Uterus (tissue), 4 donors: ENCODE data around the gene AKAP12. TPM values are rescaled to one million over a fixed set of nuclear protein-coding genes. Genes with fewer than 3 reads are reported as not detected.
"Not testable (repeated sequence)": the region's sequence is repeated elsewhere in the genome, so short reads cannot be mapped to it uniquely, and the experiment has no call there.

Source experiments
- DNase-seq, 2 donors: peaks; one replicate each; pipeline ENCODE4 v3.0.0-alpha.2; 2019 to 2020
- H3K27ac ChIP-seq, 2 donors: fragments of 200-600 bp; sonication (generic); 1 replicate in 1 of 2; 2 replicates in 1 of 2; pipeline ENCODE4 v1.5.1; 2016 to 2018
- H3K27me3 ChIP-seq, 2 donors: fragments of 200-600 bp; sonication (generic); one replicate each; pipeline ENCODE4 v1.5.1; 2018 to 2019; ENCODE audit warnings: control low read depth in 1 of 2
- H3K36me3 ChIP-seq, 2 donors: fragments of 200-600 bp; sonication (generic); one replicate each; pipeline ENCODE4 v1.5.1; 2019; ENCODE audit warnings: control low read depth in 1 of 2
- H3K4me1 ChIP-seq, 2 donors: fragments of 200-600 bp; sonication (generic); one replicate each; pipeline ENCODE4 v1.5.1; 2018 to 2019; ENCODE audit warnings: control low read depth in 1 of 2
- H3K4me3 ChIP-seq, 2 donors: fragments of 200-600 bp; sonication (generic); 1 replicate in 1 of 2; 2 replicates in 1 of 2; pipeline ENCODE4 v1.5.1; 2018 to 2019; ENCODE audit warnings: mild to moderate bottlenecking in 1 of 2
- H3K9me3 ChIP-seq, 2 donors: fragments of 200-600 bp; sonication (generic); one replicate each; pipeline ENCODE4 v1.5.1; 2019; ENCODE audit warnings: control low read depth in 1 of 2
- POLR2A ChIP-seq, 2 donors: fragments of 450-650 bp; IDR thresholded peaks; one replicate each; pipeline ENCODE4 v1.6.1; 2016; ENCODE audit warnings: antibody characterized with exemption in 2 of 2, mild to moderate bottlenecking in 1 of 2, moderate library complexity in 1 of 2
- intact Hi-C: fragments of 100-400 bp; cut with DNase I; formaldehyde crosslinking; loops from one replicate; pipeline ENCODE4 v1.15.1; 2023; ENCODE audit warnings: low total_unique reads
- total RNA-seq, 4 donors: library from RNA; depleted of rRNA in 3 of 4; stranded (reverse); fragments of >200 nt in 3 of 4; gene quantifications; one replicate each; pipeline versions ENCODE4 v1.1.0 to v1.2.4, GENCODE V29; 2014 to 2023
- TF ChIP-seq, protein P1 (sequence below), 4 experiments: fragments of 200-600 bp in 2 of 4; fragments of 450-650 bp in 2 of 4; sonication (generic) in 2 of 4; IDR thresholded peaks; one replicate each; pipeline ENCODE4 v1.5.1; 2016 to 2019; ENCODE audit warnings: antibody characterized with exemption in 4 of 4, mild to moderate bottlenecking in 2 of 4, moderate library complexity in 1 of 4
- donor health status: DM: yes; HTN: yes; CAD: no.

Gene AKAP12
- total RNA-seq, 4 donors from 2014 or later: 47.6 to 218 (median 70.2) TPM

GRCh38 chr6:151381722-151382121 lies 142.0 kb downstream of the AKAP12 start:
- intact Hi-C loops: no loop called here
- Histone ChIP-seq H3K36me3 (no peaks in the 10 kb centered on the region), H3K27ac (no peak overlapping the region), H3K4me3 (no peak overlapping the region), H3K9me3 (no peaks in the 10 kb centered on the region), H3K4me1 (peaks cover 0 to 3% of the 10 kb centered on the region in 2 donors), H3K27me3 (no peaks in the 10 kb centered on the region)
- TF ChIP-seq POLR2A (IDR thresholded peaks at IDR 0.05): no peak
- TF ChIP-seq, protein P1, sequence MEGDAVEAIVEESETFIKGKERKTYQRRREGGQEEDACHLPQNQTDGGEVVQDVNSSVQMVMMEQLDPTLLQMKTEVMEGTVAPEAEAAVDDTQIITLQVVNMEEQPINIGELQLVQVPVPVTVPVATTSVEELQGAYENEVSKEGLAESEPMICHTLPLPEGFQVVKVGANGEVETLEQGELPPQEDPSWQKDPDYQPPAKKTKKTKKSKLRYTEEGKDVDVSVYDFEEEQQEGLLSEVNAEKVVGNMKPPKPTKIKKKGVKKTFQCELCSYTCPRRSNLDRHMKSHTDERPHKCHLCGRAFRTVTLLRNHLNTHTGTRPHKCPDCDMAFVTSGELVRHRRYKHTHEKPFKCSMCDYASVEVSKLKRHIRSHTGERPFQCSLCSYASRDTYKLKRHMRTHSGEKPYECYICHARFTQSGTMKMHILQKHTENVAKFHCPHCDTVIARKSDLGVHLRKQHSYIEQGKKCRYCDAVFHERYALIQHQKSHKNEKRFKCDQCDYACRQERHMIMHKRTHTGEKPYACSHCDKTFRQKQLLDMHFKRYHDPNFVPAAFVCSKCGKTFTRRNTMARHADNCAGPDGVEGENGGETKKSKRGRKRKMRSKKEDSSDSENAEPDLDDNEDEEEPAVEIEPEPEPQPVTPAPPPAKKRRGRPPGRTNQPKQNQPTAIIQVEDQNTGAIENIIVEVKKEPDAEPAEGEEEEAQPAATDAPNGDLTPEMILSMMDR (IDR thresholded peaks at IDR 0.05): no peak
- no peak for DNase-seq

DNA sequence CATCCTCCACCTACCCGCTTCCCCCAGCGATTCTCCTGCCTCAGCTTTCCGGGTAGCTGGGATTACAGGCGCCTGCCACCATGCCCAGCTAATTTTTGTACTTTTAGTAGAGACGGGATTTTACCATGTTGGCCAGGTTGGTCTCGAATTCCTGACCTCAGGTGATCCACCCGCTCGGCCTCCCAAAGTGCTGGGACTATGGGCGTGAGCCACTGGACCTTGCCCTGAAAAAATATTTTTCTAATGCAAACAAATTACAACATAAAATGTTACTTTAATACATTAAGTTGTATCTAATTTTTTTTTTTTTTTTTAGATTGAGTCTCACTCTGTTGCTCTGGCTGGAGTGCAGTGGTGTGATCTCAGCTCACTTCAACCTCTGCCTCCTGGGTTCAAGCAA lies 142.9 kb downstream of the AKAP12 start:
- H3K4me3 ChIP-seq, H3K27me3 ChIP-seq, H3K9me3 ChIP-seq, H3K4me1 ChIP-seq, DNase-seq, intact Hi-C loops, H3K27ac ChIP-seq, H3K36me3 ChIP-seq: not testable (repeated sequence)

GRCh38 chr6:151384151-151384550 lies 144.4 kb downstream of the AKAP12 start:
- DNase-seq: no peak
- H3K36me3 ChIP-seq: no peaks in the 10 kb centered on the region
- H3K4me3 ChIP-seq: no peak overlapping the region
- intact Hi-C loops: no loop called here
- no peak overlapping the region for H3K27ac ChIP-seq
- H3K9me3 ChIP-seq: no peaks in the 10 kb centered on the region
- TF ChIP-seq, protein P1 (IDR thresholded peaks at IDR 0.05): no peak
- TF ChIP-seq POLR2A (IDR thresholded peaks at IDR 0.05): no peak
- H3K4me1 ChIP-seq: peaks cover 0 to 5% of the 10 kb centered on the region in 2 donors
- no peaks in the 10 kb centered on the region for H3K27me3 ChIP-seq

- Histone ChIP-seq H3K4me3 (no peak overlapping the region), H3K36me3 (no peaks in the 10 kb centered on the region), H3K9me3 (no peaks in the 10 kb centered on the region), H3K27me3 (no peaks in the 10 kb centered on the region), H3K27ac (no peak overlapping the region), H3K4me1 (peaks cover 0 to 7% of the 10 kb centered on the region in 2 donors)
- intact Hi-C loops: no loop called here
- no peak for DNase-seq
- no peak for TF ChIP-seq POLR2A (IDR thresholded peaks at IDR 0.05)
- TF ChIP-seq, protein P1 (IDR thresholded peaks at IDR 0.05): no peak
Measured at GRCh38 chr6:151385177-151385576, 145.4 kb downstream of the AKAP12 start.

DNA sequence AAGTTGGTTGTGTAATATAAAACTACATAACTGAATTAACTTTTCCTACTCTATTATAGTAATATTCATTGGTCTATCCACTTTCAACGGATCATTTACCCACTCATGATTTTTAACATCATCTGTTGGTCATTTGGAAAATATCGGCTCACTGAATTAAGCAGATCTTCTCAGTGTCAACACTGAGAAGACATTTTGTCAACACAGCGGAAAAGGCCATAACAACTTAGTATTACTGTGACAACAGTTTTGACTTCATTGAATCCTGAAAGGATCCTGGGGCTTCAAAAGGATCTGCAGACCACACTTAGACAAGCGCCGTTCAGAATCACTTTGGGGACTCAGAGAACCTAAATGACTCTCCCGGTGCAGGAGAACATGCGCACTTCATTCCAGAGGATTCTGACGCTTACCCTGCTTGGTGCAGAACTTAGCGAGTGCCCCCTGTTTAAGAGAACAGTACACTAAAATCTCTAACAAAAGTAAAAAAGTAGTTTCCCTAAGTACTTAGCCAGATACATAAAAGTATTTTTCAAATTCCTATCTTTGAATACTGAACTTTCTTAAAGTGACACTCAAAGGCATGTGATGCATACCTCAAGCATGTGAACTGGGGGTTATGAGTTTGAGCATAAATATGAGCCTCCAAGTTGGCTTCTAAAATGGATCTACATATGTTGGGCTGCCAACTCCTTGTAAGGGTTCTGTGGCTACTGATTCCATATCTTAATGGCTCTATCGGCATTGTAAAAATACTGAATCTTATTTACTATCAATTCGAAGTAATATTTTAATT lies 147.6 kb downstream of the AKAP12 start:
- H3K27ac ChIP-seq: no peak overlapping the region

More for the DNA sequence above, 147.6 kb downstream of the AKAP12 start:
- Histone ChIP-seq H3K4me1 (peaks cover 2 to 7% of the 10 kb centered on the region in 2 donors), H3K36me3 (no peaks in the 10 kb centered on the region), H3K4me3 (no peak overlapping the region), H3K9me3 (no peaks in the 10 kb centered on the region), H3K27me3 (no peaks in the 10 kb centered on the region)
- TF ChIP-seq, protein P1 (IDR thresholded peaks at IDR 0.05): no peak
- TF ChIP-seq POLR2A (IDR thresholded peaks at IDR 0.05): no peak
- intact Hi-C loops: no loop called here
- DNase-seq: no peak
